Thyroid gland (tissue), 4 donors: ENCODE results near the gene OSBPL5. TPM values are rescaled to one million over a fixed set of nuclear protein-coding genes. Genes with fewer than 3 reads are reported as not detected.

Experiments
- DNase-seq, 2 donors: peaks; one replicate each; pipeline ENCODE4 v3.0.0-alpha.2; 2019
- H3K27ac ChIP-seq, 3 donors: fragments of 200-600 bp; sonication (generic); 1 replicate in 2 of 3; 2 replicates in 1 of 3; pipeline ENCODE4 v1.5.1; 2016 to 2019; ENCODE audit warnings: mild to moderate bottlenecking in 1 of 3, moderate library complexity in 1 of 3
- H3K27me3 ChIP-seq: fragments of 200-600 bp; sonication (generic); one replicate; pipeline ENCODE4 v1.5.1; 2019
- H3K36me3 ChIP-seq, 2 donors: fragments of 200-600 bp; sonication (generic); one replicate each; pipeline ENCODE4 v1.5.1; 2016 to 2019
- H3K4me1 ChIP-seq, 2 donors: fragments of 200-600 bp; sonication (generic); one replicate each; pipeline ENCODE4 v1.5.1; 2017 to 2019
- H3K4me3 ChIP-seq, 3 donors: fragments of 200-600 bp; sonication (generic); replicated peaks in 1 of 3; 1 replicate in 2 of 3; 2 replicates in 1 of 3; pipeline ENCODE4 v1.5.1; 2016; ENCODE audit warnings: mild to moderate bottlenecking in 1 of 3
- H3K9me3 ChIP-seq: fragments of 200-600 bp; sonication (generic); one replicate; pipeline ENCODE4 v1.5.1; 2017
- POLR2A ChIP-seq, 2 donors: fragments of 450-650 bp; IDR thresholded peaks; one replicate each; pipeline ENCODE4 v1.6.1; 2017; ENCODE audit warnings: antibody characterized with exemption in 2 of 2, mild to moderate bottlenecking in 2 of 2, moderate library complexity in 1 of 2
- WGBS, 2 donors: methylation state at CpG; one replicate each; pipeline ENCODE4 v1.1.5; 2017; 5-methylcytosine and 5-hydroxymethylcytosine counted together
- intact Hi-C: fragments of 100-400 bp; cut with DNase I; formaldehyde crosslinking; loops from one replicate; pipeline ENCODE4 v1.15.1; 2023
- total RNA-seq, 4 donors: library from RNA; depleted of rRNA; stranded (reverse); fragments of >200 nt; gene quantifications; one replicate each; pipeline ENCODE4 v1.2.3, GENCODE V29; 2016
- TF ChIP-seq, protein P1 (sequence below), 6 experiments: fragments of 200-600 bp in 3 of 6; fragments of 450-650 bp in 3 of 6; sonication (generic) in 3 of 6; IDR thresholded peaks; one replicate each; pipeline ENCODE4 v1.5.1; 2016 to 2019; ENCODE audit warnings: antibody characterized with exemption in 6 of 6, mild to moderate bottlenecking in 2 of 6, inconsistent platforms in 1 of 6, moderate library complexity in 1 of 6

Gene OSBPL5
- total RNA-seq, 4 donors from 2014 or later = 24.2 to 46.7 (median 34.4) TPM

DNA sequence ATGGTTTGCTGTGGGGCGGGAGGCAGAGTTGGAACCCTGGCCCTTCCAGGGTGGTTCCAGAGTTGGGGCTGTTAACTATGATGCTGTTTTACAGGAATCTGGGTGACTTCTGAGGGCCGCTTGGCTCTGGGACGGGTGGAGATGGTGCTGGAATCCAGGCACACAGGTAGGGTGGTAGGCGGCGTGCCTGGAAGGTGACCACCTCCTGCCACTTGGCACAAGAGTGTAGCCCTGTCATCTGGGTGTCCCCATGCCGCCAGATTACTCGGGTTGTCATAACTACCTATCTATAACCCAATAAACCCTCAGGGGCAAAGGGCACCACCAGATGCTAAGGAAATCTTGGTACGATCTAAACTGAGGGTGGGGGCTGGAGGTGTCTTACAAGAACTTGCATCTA, 109.2 kb downstream of the OSBPL5 start:
- peak overlapping the region in 1 of 3 donors; percentile 71 for H3K27ac ChIP-seq
- H3K4me3 ChIP-seq = no peak overlapping the region
- H3K4me1 ChIP-seq = peaks cover 22 to 26% of the 10 kb centered on the region in 2 donors
- H3K9me3 ChIP-seq = no peaks in the 10 kb centered on the region
- 91 to 92% methylated on average over 8 of the region's 8 CpGs for WGBS, 2 donors
- intact Hi-C loops = no loop called here
- TF ChIP-seq, protein P1, sequence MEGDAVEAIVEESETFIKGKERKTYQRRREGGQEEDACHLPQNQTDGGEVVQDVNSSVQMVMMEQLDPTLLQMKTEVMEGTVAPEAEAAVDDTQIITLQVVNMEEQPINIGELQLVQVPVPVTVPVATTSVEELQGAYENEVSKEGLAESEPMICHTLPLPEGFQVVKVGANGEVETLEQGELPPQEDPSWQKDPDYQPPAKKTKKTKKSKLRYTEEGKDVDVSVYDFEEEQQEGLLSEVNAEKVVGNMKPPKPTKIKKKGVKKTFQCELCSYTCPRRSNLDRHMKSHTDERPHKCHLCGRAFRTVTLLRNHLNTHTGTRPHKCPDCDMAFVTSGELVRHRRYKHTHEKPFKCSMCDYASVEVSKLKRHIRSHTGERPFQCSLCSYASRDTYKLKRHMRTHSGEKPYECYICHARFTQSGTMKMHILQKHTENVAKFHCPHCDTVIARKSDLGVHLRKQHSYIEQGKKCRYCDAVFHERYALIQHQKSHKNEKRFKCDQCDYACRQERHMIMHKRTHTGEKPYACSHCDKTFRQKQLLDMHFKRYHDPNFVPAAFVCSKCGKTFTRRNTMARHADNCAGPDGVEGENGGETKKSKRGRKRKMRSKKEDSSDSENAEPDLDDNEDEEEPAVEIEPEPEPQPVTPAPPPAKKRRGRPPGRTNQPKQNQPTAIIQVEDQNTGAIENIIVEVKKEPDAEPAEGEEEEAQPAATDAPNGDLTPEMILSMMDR (IDR thresholded peaks at IDR 0.05) = no peak
- no peak for TF ChIP-seq POLR2A (IDR thresholded peaks at IDR 0.05)
- H3K36me3 ChIP-seq = peaks cover 0 to 4% of the 10 kb centered on the region in 2 donors
- no peaks in the 10 kb centered on the region for H3K27me3 ChIP-seq
- DNase-seq = no peak

DNA sequence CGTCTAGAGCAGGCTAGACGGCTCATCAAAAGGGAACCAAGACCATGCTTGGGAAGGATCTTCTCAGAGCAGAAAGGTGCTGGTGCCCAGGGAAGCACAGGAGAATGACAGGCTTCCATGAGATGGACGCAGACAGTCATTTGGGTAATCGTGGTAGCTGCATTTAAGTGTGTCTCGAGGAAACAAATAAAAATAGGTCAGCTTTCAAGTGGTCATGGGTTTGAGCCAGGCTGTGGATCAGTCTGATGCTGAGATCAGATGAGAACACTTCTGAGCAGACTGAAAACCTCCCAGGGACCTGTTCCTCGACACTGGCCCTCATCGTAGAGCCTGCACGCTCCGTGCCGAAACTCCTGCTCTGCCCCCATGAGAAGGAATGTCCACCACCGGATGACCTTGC, 112.5 kb downstream of the OSBPL5 start:
- H3K4me3 ChIP-seq = no peak overlapping the region
- H3K9me3 ChIP-seq = no peaks in the 10 kb centered on the region
- no peaks in the 10 kb centered on the region for H3K27me3 ChIP-seq
- no peak for DNase-seq
- H3K4me1 ChIP-seq = peaks cover 23 to 45% of the 10 kb centered on the region in 2 donors
- TF ChIP-seq POLR2A (IDR thresholded peaks at IDR 0.05) = no peak
- TF ChIP-seq, protein P1 (IDR thresholded peaks at IDR 0.05) = no peak
- peaks cover 0 to 4% of the 10 kb centered on the region in 2 donors for H3K36me3 ChIP-seq
- intact Hi-C loops = no loop called here
- H3K27ac ChIP-seq = no peak overlapping the region
- WGBS, 2 donors = 75 to 76% methylated on average over 11 of the region's 11 CpGs

DNA sequence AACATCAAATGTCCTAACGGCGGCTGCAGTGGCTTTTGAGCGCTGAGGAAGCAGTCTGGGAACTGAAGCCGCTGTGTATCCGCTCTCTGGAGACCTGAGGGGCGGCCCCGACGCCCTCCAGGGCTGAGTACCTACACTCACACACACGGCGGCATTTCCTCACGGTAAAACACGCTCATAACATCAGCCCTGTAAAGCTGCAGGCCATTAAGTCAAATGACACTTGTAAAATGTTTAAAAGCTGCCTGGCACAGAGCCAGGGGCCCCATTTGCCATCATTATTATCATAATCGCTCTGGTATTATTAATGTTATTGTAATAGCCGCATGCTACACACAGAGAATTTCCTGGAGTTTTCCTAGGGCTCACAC, 113.0 kb downstream of the OSBPL5 start:
- H3K4me1 ChIP-seq = peaks cover 21 to 47% of the 10 kb centered on the region in 2 donors
- DNase-seq = no peak
- no peaks in the 10 kb centered on the region for H3K9me3 ChIP-seq
- no peak overlapping the region for H3K27ac ChIP-seq
- WGBS, 2 donors = 59 to 62% methylated on average over 14 of the region's 14 CpGs
- no peak overlapping the region for H3K4me3 ChIP-seq
- H3K36me3 ChIP-seq = peaks cover 0 to 4% of the 10 kb centered on the region in 2 donors
- TF ChIP-seq, protein P1 (IDR thresholded peaks at IDR 0.05) = no peak
- TF ChIP-seq POLR2A (IDR thresholded peaks at IDR 0.05) = no peak
- intact Hi-C loops = no loop called here
- H3K27me3 ChIP-seq = no peaks in the 10 kb centered on the region

DNA sequence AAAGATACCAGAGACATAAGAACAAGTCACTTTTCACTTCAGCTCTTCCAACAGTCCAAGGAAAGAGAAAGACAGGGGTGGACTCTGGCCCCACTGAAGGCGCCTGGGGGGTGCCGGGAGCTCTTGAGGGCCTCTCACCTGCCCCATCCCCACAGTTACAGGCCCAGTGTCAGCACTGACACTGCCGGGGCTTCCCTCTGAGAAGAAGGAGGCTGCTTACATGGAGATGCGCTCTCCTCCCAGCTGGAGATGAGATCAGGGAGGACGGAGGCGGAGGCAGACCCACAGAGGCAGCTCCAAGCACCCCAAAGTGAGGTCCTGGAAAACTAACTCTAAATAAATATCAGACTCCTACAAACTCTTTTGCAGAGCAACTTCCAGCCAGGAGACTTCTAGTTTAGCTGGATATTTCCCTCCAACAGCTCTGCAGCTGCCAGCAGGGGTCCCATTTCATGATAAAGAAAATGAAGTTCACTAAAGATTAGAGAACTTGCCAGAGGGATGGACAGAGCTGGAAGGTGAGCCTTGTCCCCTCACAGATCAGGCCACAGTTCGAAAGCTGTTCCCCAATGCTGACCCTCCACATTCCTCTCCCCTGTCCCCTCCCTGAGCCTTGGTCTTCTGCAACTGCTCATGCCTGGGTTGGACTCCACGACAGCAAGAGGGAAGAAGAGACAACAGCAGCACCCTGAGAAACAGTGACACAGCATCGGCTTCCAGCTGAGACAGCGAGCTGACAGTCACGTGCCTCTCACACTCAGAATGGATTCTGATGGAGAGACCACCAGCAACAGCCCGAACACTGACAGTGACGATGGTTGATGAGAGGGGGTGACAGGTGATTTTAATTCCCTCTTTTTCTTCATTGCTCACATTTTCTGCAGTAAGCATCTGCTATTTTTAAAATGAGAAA, 113.7 kb downstream of the OSBPL5 start:
- Histone ChIP-seq H3K27me3 (no peaks in the 10 kb centered on the region), H3K4me3 (no peak overlapping the region), H3K27ac (no peak overlapping the region), H3K36me3 (peaks cover 0 to 4% of the 10 kb centered on the region in 2 donors), H3K4me1 (peaks cover 19 to 45% of the 10 kb centered on the region in 2 donors), H3K9me3 (no peaks in the 10 kb centered on the region)
- no peak for TF ChIP-seq POLR2A (IDR thresholded peaks at IDR 0.05)
- TF ChIP-seq, protein P1 (IDR thresholded peaks at IDR 0.05) = no peak
- WGBS, 2 donors = 83 to 88% methylated on average over 12 to 13 of the region's 13 CpGs
- intact Hi-C loops = no loop called here
- no peak for DNase-seq
